ENCODE results near the gene CLASRP. TPM values are rescaled to one million over a fixed set of nuclear protein-coding genes. Genes with fewer than 3 reads are reported as not detected.

The CLASRP gene
- total and polyA plus RNA-seq, 9 of the 15 experiments (the other 6 are each of a cell fraction or from before 2014, with no cell fraction given): 0.94 to 86.3 (median 44.0) TPM

DNA sequence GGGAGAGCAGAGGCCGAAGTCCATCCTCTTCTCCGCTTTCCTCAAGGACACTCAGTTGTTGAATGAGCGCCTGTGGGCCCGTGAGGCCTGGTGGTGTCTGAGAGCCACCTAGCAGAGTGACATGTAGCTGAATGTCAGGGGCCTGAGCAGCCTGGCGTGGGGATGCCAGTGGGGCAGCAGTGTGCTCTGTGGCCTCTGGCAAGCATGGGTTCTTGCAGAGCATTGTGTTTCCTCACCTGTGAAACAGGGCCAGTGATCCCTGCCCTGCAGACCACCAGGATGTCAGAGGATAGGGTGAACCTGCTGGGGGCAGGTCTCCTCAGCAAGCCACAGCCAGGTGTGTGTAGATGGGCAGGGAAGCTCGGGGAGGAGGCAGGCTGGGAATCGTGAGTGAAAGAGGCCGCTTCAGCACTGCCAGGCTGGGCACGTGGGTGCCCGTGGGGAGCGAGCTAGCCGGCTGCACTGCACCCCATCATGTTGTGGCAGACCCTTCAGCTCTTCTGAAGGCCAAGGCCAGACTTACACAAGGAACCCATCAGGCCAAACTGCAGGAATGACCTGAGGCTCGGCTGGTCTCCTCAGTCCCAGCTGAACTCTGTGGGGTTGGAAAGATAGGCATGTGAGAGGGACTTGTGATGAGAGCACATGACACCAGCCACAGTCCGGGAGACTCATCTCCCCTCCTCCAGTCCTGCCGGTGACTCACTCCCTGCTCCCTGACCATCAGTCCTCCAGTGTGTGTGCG is 59.1 kb downstream of the CLASRP start (continued):
- peak; percentile 99 for TF ChIP-seq JUN (IDR thresholded peaks at IDR 0.05; ENCODE audit: borderline replicate concordance, low read depth, low read length)
- TF ChIP-seq JUN (CRISPR knock-in tag; IDR thresholded peaks at IDR 0.05; ENCODE audit: borderline replicate concordance): peak; percentile 72; the same call in 1 of the 2 replicates
- TF ChIP-seq ZNF253 (CRISPR knock-in tag; conservative IDR thresholded peaks at IDR 0.05): no peak
- TF ChIP-seq, protein P1, sequence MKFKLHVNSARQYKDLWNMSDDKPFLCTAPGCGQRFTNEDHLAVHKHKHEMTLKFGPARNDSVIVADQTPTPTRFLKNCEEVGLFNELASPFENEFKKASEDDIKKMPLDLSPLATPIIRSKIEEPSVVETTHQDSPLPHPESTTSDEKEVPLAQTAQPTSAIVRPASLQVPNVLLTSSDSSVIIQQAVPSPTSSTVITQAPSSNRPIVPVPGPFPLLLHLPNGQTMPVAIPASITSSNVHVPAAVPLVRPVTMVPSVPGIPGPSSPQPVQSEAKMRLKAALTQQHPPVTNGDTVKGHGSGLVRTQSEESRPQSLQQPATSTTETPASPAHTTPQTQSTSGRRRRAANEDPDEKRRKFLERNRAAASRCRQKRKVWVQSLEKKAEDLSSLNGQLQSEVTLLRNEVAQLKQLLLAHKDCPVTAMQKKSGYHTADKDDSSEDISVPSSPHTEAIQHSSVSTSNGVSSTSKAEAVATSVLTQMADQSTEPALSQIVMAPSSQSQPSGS (CRISPR knock-in tag; IDR thresholded peaks at IDR 0.05): no peak
- no peak for TF ChIP-seq ZNF444 (CRISPR knock-in tag; IDR thresholded peaks at IDR 0.05)
- TF ChIP-seq ZNF282 (CRISPR knock-in tag; IDR thresholded peaks at IDR 0.05): no peak
- no peak for TF ChIP-seq STAT5A (IDR thresholded peaks at IDR 0.05; ENCODE audit: borderline replicate concordance, low read length)
- no peak for TF ChIP-seq ZNF586 (CRISPR knock-in tag; conservative IDR thresholded peaks at IDR 0.05)
- TF ChIP-seq PHF8 (IDR thresholded peaks at IDR 0.05; ENCODE audit: borderline replicate concordance, low read length): no peak
- 0 out of 4 replicates have a peak, but pooled peaks have one; percentile 26 to 62 for TF ChIP-seq TEAD1 (CRISPR knock-in tag; IDR thresholded peaks at IDR 0.05)
- TF ChIP-seq, protein P2, sequence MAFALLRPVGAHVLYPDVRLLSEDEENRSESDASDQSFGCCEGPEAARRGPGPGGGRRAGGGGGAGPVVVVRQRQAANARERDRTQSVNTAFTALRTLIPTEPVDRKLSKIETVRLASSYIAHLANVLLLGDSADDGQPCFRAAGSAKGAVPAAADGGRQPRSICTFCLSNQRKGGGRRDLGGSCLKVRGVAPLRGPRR (CRISPR knock-in tag; IDR thresholded peaks at IDR 0.05): no peak
- TF ChIP-seq, protein P3, sequence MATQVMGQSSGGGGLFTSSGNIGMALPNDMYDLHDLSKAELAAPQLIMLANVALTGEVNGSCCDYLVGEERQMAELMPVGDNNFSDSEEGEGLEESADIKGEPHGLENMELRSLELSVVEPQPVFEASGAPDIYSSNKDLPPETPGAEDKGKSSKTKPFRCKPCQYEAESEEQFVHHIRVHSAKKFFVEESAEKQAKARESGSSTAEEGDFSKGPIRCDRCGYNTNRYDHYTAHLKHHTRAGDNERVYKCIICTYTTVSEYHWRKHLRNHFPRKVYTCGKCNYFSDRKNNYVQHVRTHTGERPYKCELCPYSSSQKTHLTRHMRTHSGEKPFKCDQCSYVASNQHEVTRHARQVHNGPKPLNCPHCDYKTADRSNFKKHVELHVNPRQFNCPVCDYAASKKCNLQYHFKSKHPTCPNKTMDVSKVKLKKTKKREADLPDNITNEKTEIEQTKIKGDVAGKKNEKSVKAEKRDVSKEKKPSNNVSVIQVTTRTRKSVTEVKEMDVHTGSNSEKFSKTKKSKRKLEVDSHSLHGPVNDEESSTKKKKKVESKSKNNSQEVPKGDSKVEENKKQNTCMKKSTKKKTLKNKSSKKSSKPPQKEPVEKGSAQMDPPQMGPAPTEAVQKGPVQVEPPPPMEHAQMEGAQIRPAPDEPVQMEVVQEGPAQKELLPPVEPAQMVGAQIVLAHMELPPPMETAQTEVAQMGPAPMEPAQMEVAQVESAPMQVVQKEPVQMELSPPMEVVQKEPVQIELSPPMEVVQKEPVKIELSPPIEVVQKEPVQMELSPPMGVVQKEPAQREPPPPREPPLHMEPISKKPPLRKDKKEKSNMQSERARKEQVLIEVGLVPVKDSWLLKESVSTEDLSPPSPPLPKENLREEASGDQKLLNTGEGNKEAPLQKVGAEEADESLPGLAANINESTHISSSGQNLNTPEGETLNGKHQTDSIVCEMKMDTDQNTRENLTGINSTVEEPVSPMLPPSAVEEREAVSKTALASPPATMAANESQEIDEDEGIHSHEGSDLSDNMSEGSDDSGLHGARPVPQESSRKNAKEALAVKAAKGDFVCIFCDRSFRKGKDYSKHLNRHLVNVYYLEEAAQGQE (IDR thresholded peaks at IDR 0.05; ENCODE audit: borderline replicate concordance): peak; percentile 37; the same call in 1 of the 2 replicates
- TF ChIP-seq, protein P3 (CRISPR knock-in tag; IDR thresholded peaks at IDR 0.05; ENCODE audit: low read depth): no peak
- TF ChIP-seq, protein P4, sequence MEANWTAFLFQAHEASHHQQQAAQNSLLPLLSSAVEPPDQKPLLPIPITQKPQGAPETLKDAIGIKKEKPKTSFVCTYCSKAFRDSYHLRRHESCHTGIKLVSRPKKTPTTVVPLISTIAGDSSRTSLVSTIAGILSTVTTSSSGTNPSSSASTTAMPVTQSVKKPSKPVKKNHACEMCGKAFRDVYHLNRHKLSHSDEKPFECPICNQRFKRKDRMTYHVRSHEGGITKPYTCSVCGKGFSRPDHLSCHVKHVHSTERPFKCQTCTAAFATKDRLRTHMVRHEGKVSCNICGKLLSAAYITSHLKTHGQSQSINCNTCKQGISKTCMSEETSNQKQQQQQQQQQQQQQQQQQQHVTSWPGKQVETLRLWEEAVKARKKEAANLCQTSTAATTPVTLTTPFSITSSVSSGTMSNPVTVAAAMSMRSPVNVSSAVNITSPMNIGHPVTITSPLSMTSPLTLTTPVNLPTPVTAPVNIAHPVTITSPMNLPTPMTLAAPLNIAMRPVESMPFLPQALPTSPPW (CRISPR knock-in tag; IDR thresholded peaks at IDR 0.05): peak; percentile 48; the same call in 1 of the 2 replicates
